ENCODE measurements around the gene SIN3A. TPM values are rescaled to one million over a fixed set of nuclear protein-coding genes. Genes with fewer than 3 reads are reported as not detected.

Gene SIN3A
- total RNA-seq, 1 experiment from 2014 or later, result 107 TPM

DNA sequence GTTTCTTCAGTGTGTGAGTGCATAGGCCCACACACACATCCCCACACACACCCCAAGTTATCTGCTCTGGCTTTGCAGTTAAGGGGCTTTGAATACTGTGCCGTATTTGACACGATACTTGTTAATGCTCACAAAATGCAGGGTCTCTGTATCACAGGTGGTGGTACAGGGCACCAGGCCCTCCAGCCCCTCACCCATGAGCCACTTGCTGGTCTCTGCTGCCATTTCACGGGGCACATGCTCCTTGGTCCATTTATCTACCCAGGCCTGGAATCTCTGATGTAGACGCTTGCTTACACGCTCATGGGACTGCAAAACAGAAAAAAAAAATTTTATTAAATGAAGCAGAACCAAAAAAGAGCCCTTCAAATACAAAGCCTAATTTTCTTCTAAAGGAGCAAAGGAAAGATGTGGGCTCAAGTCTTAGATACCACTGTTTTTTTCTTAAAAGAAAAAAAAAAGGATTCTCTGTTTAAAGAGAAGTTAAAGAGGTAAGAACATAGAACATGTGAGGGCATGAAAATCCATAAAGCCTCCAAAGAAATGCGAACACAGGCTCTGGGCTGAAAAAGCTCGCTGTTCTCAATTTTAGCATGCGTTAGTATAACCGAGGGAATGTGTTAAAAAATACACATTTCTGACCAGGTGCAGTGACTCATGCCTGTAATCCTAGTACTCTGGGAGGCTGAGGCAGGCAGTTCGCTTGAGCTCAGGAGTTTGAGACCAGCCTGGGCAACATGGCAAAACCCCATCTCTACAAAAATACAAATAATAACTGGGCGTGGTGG lies 79.4 kb downstream of the SIN3A start:
- H3K9me3 ChIP-seq (ENCODE audit: control insufficient read depth, insufficient read depth, low read depth, low read length), result no peaks in the 10 kb centered on the region
- TF ChIP-seq REST (IDR thresholded peaks at IDR 0.05; ENCODE audit: insufficient read depth in 1 of 2, low read depth in 2 of 2, low read length in 1 of 2) (no peak), CTCF (IDR thresholded peaks at IDR 0.05) (no peak), SIN3A (IDR thresholded peaks at IDR 0.05; ENCODE audit: borderline replicate concordance, insufficient read depth, low read depth, low read length) (no peak), TCF7L2 (IDR thresholded peaks at IDR 0.05; ENCODE audit: low read depth, low read length) (no peak), POLR2AphosphoS5 (IDR thresholded peaks at IDR 0.05; ENCODE audit: low read depth, low read length) (no peak)
- no TSS peak for BruUV-seq (replicated peaks)
- H3K36me3 ChIP-seq (ENCODE audit: control insufficient read depth, insufficient read depth, low read length), result peaks cover 31% of the 10 kb centered on the region
- H3K4me1 ChIP-seq (ENCODE audit: control insufficient read depth, insufficient read depth, low read length), result peaks cover 15% of the 10 kb centered on the region
- intact Hi-C loops (cut with micrococcal nuclease; ENCODE audit: unreplicated experiment), result no loop called here
- no peaks in the 10 kb centered on the region for H3K27me3 ChIP-seq (ENCODE audit: control insufficient read depth, insufficient read depth, low read length)
- CTCF ChIA-PET, result no interaction called here
- in situ Hi-C loops (cut with HindIII; ENCODE audit: low pct_unique_long_range_greater_than_20kb, low sequenced_read_pairs), result no loop called here
- POLR2A ChIA-PET, result no interaction called here
- no peak overlapping the region for H3K27ac ChIP-seq (ENCODE audit: low read length)
- DNase-seq (ENCODE audit: low read depth, low spot score), result no peak
- no peak for ATAC-seq
- no peak overlapping the region for H3K4me3 ChIP-seq (ENCODE audit: low read depth in 2 of 2, low read length in 2 of 2)

DNA sequence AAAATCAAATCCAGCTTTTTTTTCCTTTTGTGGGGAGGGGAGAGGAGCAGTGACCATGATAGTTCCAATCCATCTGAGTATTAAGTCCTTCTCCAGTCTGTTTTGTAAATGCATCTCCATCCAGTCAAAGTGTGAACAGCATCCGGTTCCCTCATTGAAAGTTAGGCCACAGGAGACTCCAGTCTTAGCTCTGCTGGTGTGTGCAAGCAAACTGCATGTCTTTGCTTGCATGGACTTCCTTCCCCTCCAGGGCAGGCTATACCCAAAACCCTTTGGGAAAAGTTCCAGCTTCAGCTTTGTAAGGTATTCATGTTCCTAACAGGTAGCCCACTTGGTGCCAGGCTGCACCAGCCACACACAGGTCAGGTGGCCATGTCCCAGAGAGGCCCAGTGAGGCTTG lies 80.0 kb downstream of the SIN3A start:
- no TSS peak for BruUV-seq (replicated peaks)
- intact Hi-C loops (cut with micrococcal nuclease; ENCODE audit: unreplicated experiment), result no loop called here
- in situ Hi-C loops (cut with HindIII; ENCODE audit: low pct_unique_long_range_greater_than_20kb, low sequenced_read_pairs), result no loop called here
- TF ChIP-seq TCF7L2 (IDR thresholded peaks at IDR 0.05; ENCODE audit: low read depth, low read length) (no peak), POLR2AphosphoS5 (IDR thresholded peaks at IDR 0.05; ENCODE audit: low read depth, low read length) (peak; percentile 24; the same call in 1 of the 2 replicates), CTCF (IDR thresholded peaks at IDR 0.05) (no peak), SIN3A (IDR thresholded peaks at IDR 0.05; ENCODE audit: borderline replicate concordance, insufficient read depth, low read depth, low read length) (no peak), REST (IDR thresholded peaks at IDR 0.05; ENCODE audit: insufficient read depth in 1 of 2, low read depth in 2 of 2, low read length in 1 of 2) (no peak)
- ChIA-PET POLR2A (no interaction called here), CTCF (no interaction called here)
- Histone ChIP-seq H3K9me3 (ENCODE audit: control insufficient read depth, insufficient read depth, low read depth, low read length) (no peaks in the 10 kb centered on the region), H3K36me3 (ENCODE audit: control insufficient read depth, insufficient read depth, low read length) (peaks cover 31% of the 10 kb centered on the region), H3K27me3 (ENCODE audit: control insufficient read depth, insufficient read depth, low read length) (no peaks in the 10 kb centered on the region), H3K27ac (ENCODE audit: low read length) (no peak overlapping the region), H3K4me3 (ENCODE audit: low read depth in 2 of 2, low read length in 2 of 2) (no peak overlapping the region), H3K4me1 (ENCODE audit: control insufficient read depth, insufficient read depth, low read length) (peaks cover 15% of the 10 kb centered on the region)
- ATAC-seq (no peak), DNase-seq (ENCODE audit: low read depth, low spot score) (no peak)

Measured in Panc1 (cell line).